ENCODE results near the gene ZNF638.

The ZNF638 gene

GRCh38 chr2:71460595-71461303 lies 129.2 kb downstream of the ZNF638 start:
- H3K4me1 Mint-ChIP-seq (ENCODE audit: low read depth) = peaks cover 1% of the 10 kb centered on the region
- H3K9me3 Mint-ChIP-seq = no peaks in the 10 kb centered on the region
- DNase-seq = no peak
- H3K27me3 Mint-ChIP-seq = peaks cover 16% of the 10 kb centered on the region
- H3K4me3 Mint-ChIP-seq = no peak overlapping the region
- no peak overlapping the region for H3K27ac Mint-ChIP-seq
- H3K36me3 Mint-ChIP-seq (ENCODE audit: low read depth) = no peaks in the 10 kb centered on the region

- H3K27me3 Mint-ChIP-seq = peaks cover 10% of the 10 kb centered on the region
- no peaks in the 10 kb centered on the region for H3K36me3 Mint-ChIP-seq (ENCODE audit: low read depth)
- H3K27ac Mint-ChIP-seq = no peak overlapping the region
- no peak overlapping the region for H3K4me3 Mint-ChIP-seq
- DNase-seq = no peak
- no peaks in the 10 kb centered on the region for H3K9me3 Mint-ChIP-seq
- peaks cover under 1% of the 10 kb centered on the region for H3K4me1 Mint-ChIP-seq (ENCODE audit: low read depth)
Observed at GRCh38 chr2:71461304-71461671, 129.7 kb downstream of the ZNF638 start.

GRCh38 chr2:71462056-71462605 lies 130.5 kb downstream of the ZNF638 start:
- no peak overlapping the region for H3K4me3 Mint-ChIP-seq
- H3K9me3 Mint-ChIP-seq = no peaks in the 10 kb centered on the region
- DNase-seq = peak; percentile 22
- H3K4me1 Mint-ChIP-seq (ENCODE audit: low read depth) = peaks cover 5% of the 10 kb centered on the region
- H3K36me3 Mint-ChIP-seq (ENCODE audit: low read depth) = no peaks in the 10 kb centered on the region
- H3K27ac Mint-ChIP-seq = no peak overlapping the region
- H3K27me3 Mint-ChIP-seq = peaks cover 10% of the 10 kb centered on the region

DNA sequence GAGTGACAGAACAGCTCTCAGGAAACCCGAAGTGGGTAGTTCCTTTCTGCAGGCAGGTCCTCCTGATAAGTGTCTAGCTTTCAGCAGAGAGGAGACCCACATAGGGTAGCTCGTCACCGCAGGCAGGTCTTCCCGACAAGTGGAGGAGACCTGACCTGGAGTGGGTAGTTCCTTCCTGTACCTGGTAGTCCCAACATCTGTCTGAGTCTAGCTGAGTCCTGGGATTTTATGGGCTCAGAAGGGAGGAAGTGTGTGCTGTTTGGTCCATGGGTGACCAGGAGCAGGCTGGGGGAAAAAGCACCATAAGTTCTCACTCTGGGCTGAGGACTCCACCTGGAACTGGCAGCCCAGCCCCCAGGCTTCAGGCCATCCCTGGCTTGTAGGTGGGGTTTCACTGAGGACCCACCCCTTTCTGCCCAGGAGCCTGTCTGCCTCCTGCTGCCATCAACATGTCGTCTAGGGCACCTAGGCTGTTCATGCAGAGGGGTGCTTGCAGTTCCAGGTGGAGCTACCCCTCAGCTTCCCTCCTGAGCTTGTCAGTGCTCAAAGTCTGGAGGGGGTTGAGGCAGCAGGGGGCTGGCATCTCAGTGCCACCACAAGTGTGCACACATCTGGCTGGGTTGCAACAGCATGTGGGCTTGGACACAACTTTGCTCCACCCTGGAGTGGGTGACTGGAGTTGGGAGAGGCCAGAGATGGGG lies 131.2 kb downstream of the ZNF638 start:
- Mint-ChIP-seq H3K27me3 (peaks cover 16% of the 10 kb centered on the region), H3K27ac (no peak overlapping the region), H3K36me3 (ENCODE audit: low read depth) (no peaks in the 10 kb centered on the region), H3K4me3 (no peak overlapping the region), H3K4me1 (ENCODE audit: low read depth) (peaks cover 7% of the 10 kb centered on the region), H3K9me3 (no peaks in the 10 kb centered on the region)
- peak; percentile 21 for DNase-seq

DNA sequence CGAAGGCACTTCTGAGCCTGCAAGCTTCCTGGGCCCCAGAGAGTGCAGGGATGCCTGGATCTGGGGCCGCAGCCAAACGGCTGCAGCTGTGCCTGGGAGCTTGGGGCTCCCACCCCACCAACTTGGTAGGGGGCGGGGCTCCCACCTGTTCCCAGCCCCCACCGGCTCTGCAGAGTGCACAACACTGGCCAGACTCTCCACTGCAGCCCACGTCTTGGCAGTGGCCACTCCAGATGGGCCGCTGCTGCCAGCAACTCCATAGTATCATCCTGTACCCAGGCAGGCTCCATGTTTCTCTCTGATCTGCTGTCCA lies 131.7 kb downstream of the ZNF638 start:
- Mint-ChIP-seq H3K4me3 (no peak overlapping the region), H3K9me3 (no peaks in the 10 kb centered on the region), H3K36me3 (ENCODE audit: low read depth) (no peaks in the 10 kb centered on the region), H3K27me3 (peaks cover 22% of the 10 kb centered on the region), H3K4me1 (ENCODE audit: low read depth) (peaks cover 7% of the 10 kb centered on the region), H3K27ac (no peak overlapping the region)
- peak; percentile 7 for DNase-seq

DNA sequence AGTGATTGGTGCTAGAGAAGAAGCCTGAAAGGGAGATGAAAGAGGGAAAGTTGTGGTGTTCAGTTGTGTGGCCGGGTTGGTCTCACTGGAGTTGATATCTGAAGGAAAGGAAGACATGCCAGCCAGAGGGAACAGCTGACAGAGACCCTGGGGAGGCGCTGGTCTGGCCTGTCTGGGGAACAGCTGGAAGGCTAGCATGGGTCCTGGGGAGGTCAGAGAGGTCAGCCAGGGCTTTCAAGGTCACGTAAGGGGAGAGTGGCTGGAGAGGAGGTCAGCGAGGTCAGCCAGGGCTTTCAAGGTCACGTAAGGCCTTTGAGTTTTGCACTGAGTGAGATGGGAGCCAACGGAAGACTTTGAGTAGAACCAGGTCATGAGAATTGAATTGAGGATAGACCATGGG lies 132.8 kb downstream of the ZNF638 start:
- H3K9me3 Mint-ChIP-seq = no peaks in the 10 kb centered on the region
- H3K27ac Mint-ChIP-seq = no peak overlapping the region
- H3K4me3 Mint-ChIP-seq = no peak overlapping the region
- DNase-seq = peak; percentile 19
- H3K36me3 Mint-ChIP-seq (ENCODE audit: low read depth) = no peaks in the 10 kb centered on the region
- peaks cover 7% of the 10 kb centered on the region for H3K4me1 Mint-ChIP-seq (ENCODE audit: low read depth)
- peaks cover 32% of the 10 kb centered on the region for H3K27me3 Mint-ChIP-seq

- peaks cover 7% of the 10 kb centered on the region for H3K4me1 Mint-ChIP-seq (ENCODE audit: low read depth)
- peak; percentile 26 for DNase-seq
- H3K36me3 Mint-ChIP-seq (ENCODE audit: low read depth) = no peaks in the 10 kb centered on the region
- H3K4me3 Mint-ChIP-seq = no peak overlapping the region
- H3K9me3 Mint-ChIP-seq = no peaks in the 10 kb centered on the region
- H3K27me3 Mint-ChIP-seq = peaks cover 37% of the 10 kb centered on the region
- no peak overlapping the region for H3K27ac Mint-ChIP-seq
Observed at GRCh38 chr2:71465356-71465755, 133.8 kb downstream of the ZNF638 start.

DNA sequence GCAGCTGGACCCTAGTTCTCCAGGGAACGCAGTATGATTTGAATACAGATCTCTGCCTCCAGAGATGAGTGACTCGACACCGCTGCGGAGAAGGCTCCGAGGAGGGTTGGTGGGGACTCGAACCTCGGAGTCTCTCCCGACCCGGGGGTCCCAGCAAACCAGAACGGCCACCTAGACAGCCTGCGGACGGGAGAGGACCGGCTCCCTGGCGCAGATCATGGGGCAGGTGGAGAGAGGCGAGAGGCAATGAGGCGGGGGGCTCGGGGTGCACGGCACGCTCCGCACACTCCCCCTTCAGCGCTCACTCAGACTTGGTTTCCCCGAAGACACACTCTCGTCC lies 134.3 kb downstream of the ZNF638 start:
- H3K27ac Mint-ChIP-seq = no peak overlapping the region
- no peaks in the 10 kb centered on the region for H3K9me3 Mint-ChIP-seq
- peaks cover 37% of the 10 kb centered on the region for H3K27me3 Mint-ChIP-seq
- no peaks in the 10 kb centered on the region for H3K36me3 Mint-ChIP-seq (ENCODE audit: low read depth)
- DNase-seq = no peak
- H3K4me1 Mint-ChIP-seq (ENCODE audit: low read depth) = peaks cover 7% of the 10 kb centered on the region
- H3K4me3 Mint-ChIP-seq = no peak overlapping the region

- H3K9me3 Mint-ChIP-seq = no peaks in the 10 kb centered on the region
- DNase-seq = peak; percentile 38
- H3K36me3 Mint-ChIP-seq (ENCODE audit: low read depth) = no peaks in the 10 kb centered on the region
- no peak overlapping the region for H3K27ac Mint-ChIP-seq
- peaks cover 37% of the 10 kb centered on the region for H3K27me3 Mint-ChIP-seq
- H3K4me3 Mint-ChIP-seq = peak overlapping the region; percentile 74
- H3K4me1 Mint-ChIP-seq (ENCODE audit: low read depth) = peaks cover 7% of the 10 kb centered on the region
Observed at GRCh38 chr2:71466301-71467179, 135.0 kb downstream of the ZNF638 start.

DNA sequence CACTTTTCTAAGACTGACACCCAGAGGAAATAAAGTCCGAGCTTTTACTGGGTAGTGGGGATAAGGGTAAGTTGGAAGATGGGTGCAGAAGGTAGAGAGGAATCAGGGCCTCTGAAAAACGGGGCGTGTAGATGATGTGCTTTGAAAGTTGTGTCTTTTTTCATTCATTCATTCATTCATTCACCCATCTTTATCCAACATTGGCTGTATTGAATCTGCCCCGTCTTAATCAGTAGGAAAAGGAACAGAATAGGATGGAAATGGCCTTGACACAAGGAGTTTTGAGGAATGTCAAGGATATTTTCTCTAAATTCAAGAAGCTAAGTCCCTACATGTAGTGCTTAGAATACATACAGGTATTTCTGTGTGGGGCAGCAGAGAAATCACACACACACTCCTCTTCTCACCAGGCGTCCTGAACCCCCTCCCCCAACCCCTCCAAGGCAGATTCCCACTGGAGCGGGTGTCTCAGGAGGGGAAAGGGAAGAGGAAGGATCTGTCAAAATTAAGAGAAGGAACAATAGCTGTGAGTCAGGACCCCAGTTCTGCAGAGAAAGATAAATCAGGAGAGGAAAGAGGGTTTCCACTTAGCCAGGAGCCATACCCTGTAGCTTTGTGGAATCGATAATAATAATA lies 135.7 kb downstream of the ZNF638 start:
- peak overlapping the region; percentile 74 for H3K4me3 Mint-ChIP-seq
- H3K36me3 Mint-ChIP-seq (ENCODE audit: low read depth) = no peaks in the 10 kb centered on the region
- no peaks in the 10 kb centered on the region for H3K9me3 Mint-ChIP-seq

GRCh38 chr2:71468279-71469015 lies 136.9 kb downstream of the ZNF638 start:
- Mint-ChIP-seq H3K9me3 (no peaks in the 10 kb centered on the region), H3K4me1 (ENCODE audit: low read depth) (peaks cover 7% of the 10 kb centered on the region), H3K27ac (no peak overlapping the region), H3K4me3 (no peak overlapping the region), H3K36me3 (ENCODE audit: low read depth) (no peaks in the 10 kb centered on the region), H3K27me3 (peaks cover 39% of the 10 kb centered on the region)
- no peak for DNase-seq

More for the DNA sequence above, 135.7 kb downstream of the ZNF638 start:
- Mint-ChIP-seq H3K27me3 (peaks cover 41% of the 10 kb centered on the region), H3K27ac (no peak overlapping the region), H3K4me1 (ENCODE audit: low read depth) (peaks cover 7% of the 10 kb centered on the region)
- peak; percentile 2 for DNase-seq

DNA sequence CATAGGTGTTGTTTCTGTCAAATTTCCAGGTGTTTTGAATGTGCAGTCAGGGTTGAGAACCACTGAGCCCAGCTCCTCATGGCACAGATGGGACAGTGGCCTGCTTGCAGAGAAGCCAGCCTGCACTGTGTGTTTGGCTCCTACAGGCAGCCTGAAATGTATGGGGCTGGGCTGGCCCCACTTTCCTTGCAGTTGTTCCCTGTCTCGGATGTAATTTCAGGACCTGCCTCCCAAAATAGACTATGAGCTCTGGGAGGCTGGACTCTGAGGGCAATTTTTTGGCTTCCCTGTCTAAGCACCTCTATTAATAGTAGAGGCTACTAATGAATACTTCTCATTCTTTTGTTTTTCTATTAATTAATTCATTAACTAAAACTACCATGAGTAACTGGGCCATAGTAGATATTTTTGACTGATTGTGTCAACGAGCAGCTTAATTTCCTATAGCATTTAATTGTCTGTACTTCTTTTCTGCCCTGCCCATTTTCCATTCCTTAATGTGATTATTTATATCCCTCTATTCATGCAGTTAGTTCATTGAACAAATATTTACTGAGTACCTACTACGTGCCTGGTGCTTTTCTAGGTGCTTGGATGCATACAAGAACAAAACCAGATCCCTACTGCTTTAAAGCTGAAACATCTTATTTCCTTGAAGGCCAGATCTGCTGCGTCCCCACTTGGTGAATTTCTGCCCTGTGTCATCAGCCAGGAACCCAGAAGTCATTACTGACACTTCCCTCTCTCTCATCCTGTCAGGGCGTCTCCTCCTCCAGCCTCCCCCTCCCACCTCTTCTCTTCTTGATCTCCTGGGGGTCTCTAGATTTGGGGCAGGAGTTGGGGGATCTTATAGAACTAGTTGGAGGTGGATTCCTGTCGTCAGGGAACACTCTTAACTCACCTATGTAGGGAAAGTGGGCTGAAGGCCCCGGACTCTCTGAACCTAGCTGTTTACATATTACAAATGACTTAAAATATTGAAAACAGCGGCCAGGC lies 138.1 kb downstream of the ZNF638 start:
- no peak overlapping the region for H3K27ac Mint-ChIP-seq
- DNase-seq = no peak
- H3K4me3 Mint-ChIP-seq = no peak overlapping the region
- H3K9me3 Mint-ChIP-seq = no peaks in the 10 kb centered on the region
- H3K4me1 Mint-ChIP-seq (ENCODE audit: low read depth) = peaks cover 7% of the 10 kb centered on the region
- H3K27me3 Mint-ChIP-seq = peaks cover 39% of the 10 kb centered on the region
- H3K36me3 Mint-ChIP-seq (ENCODE audit: low read depth) = no peaks in the 10 kb centered on the region

DNA sequence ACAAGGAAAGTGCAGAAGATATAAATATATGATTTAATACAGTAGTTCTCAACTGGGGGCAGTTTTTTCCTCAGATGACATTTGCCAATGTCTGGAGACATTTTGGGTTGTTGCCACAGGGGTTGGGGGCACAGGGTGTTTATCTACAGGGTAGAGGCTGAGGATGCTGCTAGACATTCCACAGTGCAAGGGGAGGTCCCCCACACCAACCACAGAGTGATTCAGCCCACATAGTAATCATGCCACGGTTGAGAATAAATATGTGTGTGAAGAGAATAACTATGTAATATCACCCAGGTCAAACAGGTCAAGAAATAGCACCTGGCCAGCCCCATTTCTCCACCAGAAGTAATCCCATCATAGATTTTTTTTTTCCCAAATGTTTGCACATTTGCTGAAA lies 139.7 kb downstream of the ZNF638 start:
- Mint-ChIP-seq H3K27ac (no peak overlapping the region), H3K4me3 (no peak overlapping the region), H3K9me3 (no peaks in the 10 kb centered on the region), H3K27me3 (peaks cover 39% of the 10 kb centered on the region), H3K4me1 (ENCODE audit: low read depth) (peaks cover 7% of the 10 kb centered on the region), H3K36me3 (ENCODE audit: low read depth) (no peaks in the 10 kb centered on the region)
- DNase-seq = no peak
